ENCODE data around the gene C6.
"Not testable (repeated sequence)": the region's sequence is repeated elsewhere in the genome, so short reads cannot be mapped to it uniquely, and the experiment has no call there.

The C6 gene

DNA sequence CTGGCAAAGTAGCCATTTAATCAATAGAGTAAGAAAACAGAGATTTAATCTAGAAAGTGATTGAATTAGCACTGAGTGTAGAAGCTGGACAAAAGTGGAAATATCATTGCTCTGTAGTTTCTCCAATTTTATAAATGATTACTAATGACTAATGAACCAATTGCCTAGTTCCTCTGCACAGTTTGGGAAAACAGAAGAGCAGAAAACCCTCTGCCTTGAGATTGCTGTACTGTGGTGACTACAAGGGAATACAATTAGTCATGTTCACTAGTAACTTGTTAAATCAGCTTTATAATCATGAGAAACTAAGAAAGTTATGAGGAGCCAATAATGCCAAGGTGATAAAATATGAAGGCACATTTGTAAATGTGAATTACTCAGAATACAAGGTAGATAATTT, 21.1 kb upstream of the C6 start (continued):
- TF ChIP-seq, protein P1, sequence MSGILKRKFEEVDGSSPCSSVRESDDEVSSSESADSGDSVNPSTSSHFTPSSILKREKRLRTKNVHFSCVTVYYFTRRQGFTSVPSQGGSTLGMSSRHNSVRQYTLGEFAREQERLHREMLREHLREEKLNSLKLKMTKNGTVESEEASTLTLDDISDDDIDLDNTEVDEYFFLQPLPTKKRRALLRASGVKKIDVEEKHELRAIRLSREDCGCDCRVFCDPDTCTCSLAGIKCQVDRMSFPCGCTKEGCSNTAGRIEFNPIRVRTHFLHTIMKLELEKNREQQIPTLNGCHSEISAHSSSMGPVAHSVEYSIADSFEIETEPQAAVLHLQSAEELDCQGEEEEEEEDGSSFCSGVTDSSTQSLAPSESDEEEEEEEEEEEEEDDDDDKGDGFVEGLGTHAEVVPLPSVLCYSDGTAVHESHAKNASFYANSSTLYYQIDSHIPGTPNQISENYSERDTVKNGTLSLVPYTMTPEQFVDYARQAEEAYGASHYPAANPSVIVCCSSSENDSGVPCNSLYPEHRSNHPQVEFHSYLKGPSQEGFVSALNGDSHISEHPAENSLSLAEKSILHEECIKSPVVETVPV (CRISPR knock-in tag; IDR thresholded peaks at IDR 0.05) = no peak
- TF ChIP-seq ARNTL (CRISPR knock-in tag; IDR thresholded peaks at IDR 0.05; ENCODE audit: borderline replicate concordance, low read depth) (no peak), ZNF8 (CRISPR knock-in tag; IDR thresholded peaks at IDR 0.05) (no peak), TOX (CRISPR knock-in tag; IDR thresholded peaks at IDR 0.05; ENCODE audit: borderline replicate concordance) (no peak), CSDC2 (CRISPR knock-in tag; IDR thresholded peaks at IDR 0.05) (no peak), ZFP3 (CRISPR knock-in tag; IDR thresholded peaks at IDR 0.05) (no peak)

DNA sequence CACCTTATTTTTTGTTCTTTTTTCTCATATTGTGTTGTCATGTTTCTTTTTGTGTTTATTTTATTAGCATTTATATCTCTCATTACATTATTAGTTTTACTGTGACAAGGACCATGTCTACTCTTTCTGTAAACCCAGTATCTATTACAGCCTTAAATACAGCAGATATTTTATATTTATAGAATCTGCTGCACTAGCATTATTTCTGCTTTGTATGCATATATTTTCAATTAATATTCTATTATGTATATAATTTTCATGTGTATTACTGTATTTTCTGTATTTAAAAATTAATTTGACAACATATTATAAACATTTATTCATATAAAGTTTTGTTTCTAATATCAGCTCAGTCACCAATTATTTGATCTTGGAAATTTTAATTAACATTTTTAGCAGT, 19.5 kb upstream of the C6 start:
- no peak for TF ChIP-seq ISL1 (CRISPR knock-in tag; IDR thresholded peaks at IDR 0.05)
- no peak for TF ChIP-seq CSDC2 (CRISPR knock-in tag; IDR thresholded peaks at IDR 0.05)
- no peak for TF ChIP-seq BACH2 (CRISPR knock-in tag; IDR thresholded peaks at IDR 0.05; ENCODE audit: borderline replicate concordance)
- TF ChIP-seq ZNF8 (CRISPR knock-in tag; IDR thresholded peaks at IDR 0.05) = no peak
- TF ChIP-seq ZNF565 (CRISPR knock-in tag; conservative IDR thresholded peaks at IDR 0.05; ENCODE audit: low read depth) = no peak
- TF ChIP-seq, protein P2, sequence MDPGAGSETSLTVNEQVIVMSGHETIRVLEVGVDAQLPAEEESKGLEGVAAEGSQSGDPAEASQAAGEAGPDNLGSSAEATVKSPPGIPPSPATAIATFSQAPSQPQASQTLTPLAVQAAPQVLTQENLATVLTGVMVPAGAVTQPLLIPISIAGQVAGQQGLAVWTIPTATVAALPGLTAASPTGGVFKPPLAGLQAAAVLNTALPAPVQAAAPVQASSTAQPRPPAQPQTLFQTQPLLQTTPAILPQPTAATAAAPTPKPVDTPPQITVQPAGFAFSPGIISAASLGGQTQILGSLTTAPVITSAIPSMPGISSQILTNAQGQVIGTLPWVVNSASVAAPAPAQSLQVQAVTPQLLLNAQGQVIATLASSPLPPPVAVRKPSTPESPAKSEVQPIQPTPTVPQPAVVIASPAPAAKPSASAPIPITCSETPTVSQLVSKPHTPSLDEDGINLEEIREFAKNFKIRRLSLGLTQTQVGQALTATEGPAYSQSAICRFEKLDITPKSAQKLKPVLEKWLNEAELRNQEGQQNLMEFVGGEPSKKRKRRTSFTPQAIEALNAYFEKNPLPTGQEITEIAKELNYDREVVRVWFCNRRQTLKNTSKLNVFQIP (CRISPR knock-in tag; IDR thresholded peaks at IDR 0.05; ENCODE audit: borderline replicate concordance, low read depth) = no peak
- TF ChIP-seq, protein P3, sequence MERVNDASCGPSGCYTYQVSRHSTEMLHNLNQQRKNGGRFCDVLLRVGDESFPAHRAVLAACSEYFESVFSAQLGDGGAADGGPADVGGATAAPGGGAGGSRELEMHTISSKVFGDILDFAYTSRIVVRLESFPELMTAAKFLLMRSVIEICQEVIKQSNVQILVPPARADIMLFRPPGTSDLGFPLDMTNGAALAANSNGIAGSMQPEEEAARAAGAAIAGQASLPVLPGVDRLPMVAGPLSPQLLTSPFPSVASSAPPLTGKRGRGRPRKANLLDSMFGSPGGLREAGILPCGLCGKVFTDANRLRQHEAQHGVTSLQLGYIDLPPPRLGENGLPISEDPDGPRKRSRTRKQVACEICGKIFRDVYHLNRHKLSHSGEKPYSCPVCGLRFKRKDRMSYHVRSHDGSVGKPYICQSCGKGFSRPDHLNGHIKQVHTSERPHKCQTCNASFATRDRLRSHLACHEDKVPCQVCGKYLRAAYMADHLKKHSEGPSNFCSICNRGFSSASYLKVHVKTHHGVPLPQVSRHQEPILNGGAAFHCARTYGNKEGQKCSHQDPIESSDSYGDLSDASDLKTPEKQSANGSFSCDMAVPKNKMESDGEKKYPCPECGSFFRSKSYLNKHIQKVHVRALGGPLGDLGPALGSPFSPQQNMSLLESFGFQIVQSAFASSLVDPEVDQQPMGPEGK (CRISPR knock-in tag; IDR thresholded peaks at IDR 0.05; ENCODE audit: borderline replicate concordance) = no peak
- no peak for TF ChIP-seq TCF4 (CRISPR knock-in tag; IDR thresholded peaks at IDR 0.05; ENCODE audit: borderline replicate concordance)
- TF ChIP-seq TOX (CRISPR knock-in tag; IDR thresholded peaks at IDR 0.05; ENCODE audit: borderline replicate concordance) = no peak
- TF ChIP-seq, protein P1 (CRISPR knock-in tag; IDR thresholded peaks at IDR 0.05) = no peak
- TF ChIP-seq ARNTL (CRISPR knock-in tag; IDR thresholded peaks at IDR 0.05; ENCODE audit: borderline replicate concordance, low read depth) = no peak
- no peak for TF ChIP-seq SNAI2 (CRISPR knock-in tag; IDR thresholded peaks at IDR 0.05)
- no peak for TF ChIP-seq ESRRG (CRISPR knock-in tag; IDR thresholded peaks at IDR 0.05)
- TF ChIP-seq RARB (CRISPR knock-in tag; IDR thresholded peaks at IDR 0.05) = no peak
- no peak for TF ChIP-seq ZFP30 (CRISPR knock-in tag; IDR thresholded peaks at IDR 0.05)
- TF ChIP-seq ZC3H10 (CRISPR knock-in tag; IDR thresholded peaks at IDR 0.05) = no peak
- TF ChIP-seq GLIS3 (CRISPR knock-in tag; IDR thresholded peaks at IDR 0.05) = no peak
- no peak for TF ChIP-seq ZFP3 (CRISPR knock-in tag; IDR thresholded peaks at IDR 0.05)
- TF ChIP-seq, protein P4, sequence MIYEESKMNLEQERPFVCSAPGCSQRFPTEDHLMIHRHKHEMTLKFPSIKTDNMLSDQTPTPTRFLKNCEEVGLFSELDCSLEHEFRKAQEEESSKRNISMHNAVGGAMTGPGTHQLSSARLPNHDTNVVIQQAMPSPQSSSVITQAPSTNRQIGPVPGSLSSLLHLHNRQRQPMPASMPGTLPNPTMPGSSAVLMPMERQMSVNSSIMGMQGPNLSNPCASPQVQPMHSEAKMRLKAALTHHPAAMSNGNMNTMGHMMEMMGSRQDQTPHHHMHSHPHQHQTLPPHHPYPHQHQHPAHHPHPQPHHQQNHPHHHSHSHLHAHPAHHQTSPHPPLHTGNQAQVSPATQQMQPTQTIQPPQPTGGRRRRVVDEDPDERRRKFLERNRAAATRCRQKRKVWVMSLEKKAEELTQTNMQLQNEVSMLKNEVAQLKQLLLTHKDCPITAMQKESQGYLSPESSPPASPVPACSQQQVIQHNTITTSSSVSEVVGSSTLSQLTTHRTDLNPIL (CRISPR knock-in tag; IDR thresholded peaks at IDR 0.05; ENCODE audit: low read depth) = no peak
- no peak for ATAC-seq

DNA sequence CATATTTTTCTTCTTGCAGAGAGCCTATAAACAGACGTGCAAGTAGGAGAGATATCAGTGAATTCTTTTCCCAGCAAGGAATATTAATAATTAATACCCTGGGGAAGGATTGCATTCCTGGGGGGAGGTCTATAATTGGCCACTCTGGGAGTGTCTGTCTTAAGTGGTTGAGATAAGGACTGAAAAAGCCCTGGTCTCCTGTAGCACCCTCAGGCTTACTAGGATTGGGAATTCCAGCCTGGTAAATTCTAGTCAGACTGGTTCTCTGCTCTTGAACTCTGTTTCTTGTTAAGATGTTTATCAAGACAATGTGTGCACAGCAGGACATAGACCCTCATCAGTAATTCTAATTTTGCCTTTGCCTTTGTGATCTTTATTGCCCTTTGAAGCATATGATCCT, 16.9 kb upstream of the C6 start:
- ATAC-seq = not testable (repeated sequence)

DNA sequence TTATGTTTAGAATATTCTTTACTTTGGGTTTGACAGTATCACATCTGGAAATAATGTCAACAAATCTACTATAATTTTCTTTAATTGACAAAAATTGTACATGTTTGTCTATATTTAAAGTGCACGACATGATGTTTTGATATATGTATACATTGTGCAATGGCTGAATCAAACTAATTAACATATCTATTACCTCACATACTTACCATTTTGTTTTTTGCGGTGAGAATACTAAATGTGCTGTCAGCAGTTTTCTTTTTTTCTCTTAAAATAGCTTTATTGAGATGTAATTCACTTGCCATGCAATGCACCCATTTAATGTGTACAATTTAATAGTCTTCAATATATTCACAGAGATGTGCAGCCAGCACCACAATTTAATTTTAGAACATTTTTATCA, 10.6 kb upstream of the C6 start:
- TF ChIP-seq, protein P4 (CRISPR knock-in tag; IDR thresholded peaks at IDR 0.05; ENCODE audit: low read depth) = no peak
- TF ChIP-seq TOX (CRISPR knock-in tag; IDR thresholded peaks at IDR 0.05; ENCODE audit: borderline replicate concordance) (no peak), ESRRG (CRISPR knock-in tag; IDR thresholded peaks at IDR 0.05) (no peak), SNAI2 (CRISPR knock-in tag; IDR thresholded peaks at IDR 0.05) (no peak), GLIS3 (CRISPR knock-in tag; IDR thresholded peaks at IDR 0.05) (no peak), RARB (CRISPR knock-in tag; IDR thresholded peaks at IDR 0.05) (no peak), ZFP3 (CRISPR knock-in tag; IDR thresholded peaks at IDR 0.05) (no peak), ZNF70 (CRISPR knock-in tag; IDR thresholded peaks at IDR 0.05) (no peak), ARNTL (CRISPR knock-in tag; IDR thresholded peaks at IDR 0.05; ENCODE audit: borderline replicate concordance, low read depth) (no peak), BACH2 (CRISPR knock-in tag; IDR thresholded peaks at IDR 0.05; ENCODE audit: borderline replicate concordance) (no peak)
- TF ChIP-seq, protein P3 (CRISPR knock-in tag; IDR thresholded peaks at IDR 0.05; ENCODE audit: borderline replicate concordance) = no peak
- TF ChIP-seq, protein P1 (CRISPR knock-in tag; IDR thresholded peaks at IDR 0.05) = no peak
- ATAC-seq = no peak
